GOT3 (cell line): ENCODE measurements around the gene C11orf97.
"Not testable (repeated sequence)": the region's sequence is repeated elsewhere in the genome, so short reads cannot be mapped to it uniquely, and the experiment has no call there.

ENCODE experiments used
- DNase-seq: peaks from one replicate; lab custom pipeline; 2025; ENCODE audit warnings: mixed read lengths; lab: John Stamatoyannopoulos, UW

The C11orf97 gene

DNA sequence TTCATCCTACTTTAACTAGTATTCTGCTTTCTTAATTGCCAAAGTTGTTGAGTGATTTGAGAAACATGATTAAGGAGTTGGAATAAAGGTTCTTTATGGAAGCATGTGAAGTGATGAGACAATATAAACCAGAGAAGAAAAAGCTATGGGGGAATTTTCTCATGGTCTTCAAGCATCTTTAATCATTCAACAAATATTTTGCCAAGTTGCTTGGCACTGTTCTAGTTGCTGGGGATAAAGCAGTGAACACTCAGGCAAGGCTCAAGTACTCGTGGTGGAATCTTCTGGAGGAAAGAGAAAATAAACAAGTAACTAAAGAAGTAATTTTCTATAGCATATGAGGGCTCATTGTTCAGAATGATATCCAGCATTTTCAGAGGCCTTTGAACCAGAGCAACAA lies 45.7 kb downstream of the C11orf97 start:
- DNase-seq, result no peak

DNA sequence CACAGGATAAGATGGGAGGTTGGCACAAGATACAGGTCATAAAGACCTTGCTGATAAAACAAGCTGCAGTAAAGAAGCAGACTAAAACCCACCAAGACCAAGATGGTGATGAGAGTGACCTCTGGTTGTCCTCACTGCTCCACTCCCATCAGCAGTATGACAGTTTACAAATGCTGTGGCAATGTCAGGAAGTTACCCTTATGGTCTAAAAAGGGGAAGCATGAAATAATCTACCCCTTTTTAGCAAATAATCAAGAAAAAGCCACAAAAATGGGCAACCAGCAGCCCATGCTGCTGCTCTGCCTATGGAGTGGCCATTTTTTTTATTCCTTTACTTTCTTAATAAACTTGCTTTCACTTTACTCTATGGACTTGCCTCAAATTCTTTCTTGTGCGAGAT lies 46.2 kb downstream of the C11orf97 start:
- no peak for DNase-seq

DNA sequence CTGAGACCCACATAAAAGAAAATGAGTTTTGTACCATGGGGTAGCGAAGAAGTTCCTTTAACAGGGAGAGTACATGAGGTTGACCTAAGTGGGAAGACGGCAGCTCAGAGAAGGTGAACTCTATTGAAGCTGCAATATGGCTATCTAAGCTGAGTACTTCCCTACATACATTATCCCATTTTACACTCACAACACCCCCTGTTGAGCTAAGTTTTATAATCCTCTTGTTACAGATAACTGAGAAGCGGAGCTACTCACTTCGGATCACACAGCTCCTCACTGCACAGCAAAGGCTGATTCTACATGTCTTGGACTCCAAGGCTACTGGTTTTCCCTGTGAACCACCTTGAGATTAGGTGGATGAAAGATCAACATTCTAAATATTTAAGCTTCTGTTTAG lies 46.7 kb downstream of the C11orf97 start:
- DNase-seq, result no peak

DNA sequence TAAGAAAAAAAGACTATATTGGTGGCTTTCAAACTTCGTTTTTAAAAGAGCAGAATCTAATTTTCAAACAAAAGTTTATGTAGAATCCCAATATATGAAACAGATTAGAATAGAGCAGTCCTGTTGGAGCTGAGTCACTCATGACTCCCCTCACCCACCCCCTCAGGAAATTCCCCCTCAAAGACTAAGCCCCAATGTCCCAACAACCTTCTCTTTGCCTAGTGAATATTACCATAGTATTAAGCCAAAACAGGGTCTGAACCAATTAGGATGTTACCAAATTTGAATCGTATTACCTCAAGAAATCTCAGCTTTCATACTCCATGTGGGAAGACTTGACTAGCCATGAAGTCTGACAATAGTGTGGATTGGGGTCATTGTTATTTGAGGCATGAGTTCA lies 47.1 kb downstream of the C11orf97 start:
- no peak for DNase-seq

DNA sequence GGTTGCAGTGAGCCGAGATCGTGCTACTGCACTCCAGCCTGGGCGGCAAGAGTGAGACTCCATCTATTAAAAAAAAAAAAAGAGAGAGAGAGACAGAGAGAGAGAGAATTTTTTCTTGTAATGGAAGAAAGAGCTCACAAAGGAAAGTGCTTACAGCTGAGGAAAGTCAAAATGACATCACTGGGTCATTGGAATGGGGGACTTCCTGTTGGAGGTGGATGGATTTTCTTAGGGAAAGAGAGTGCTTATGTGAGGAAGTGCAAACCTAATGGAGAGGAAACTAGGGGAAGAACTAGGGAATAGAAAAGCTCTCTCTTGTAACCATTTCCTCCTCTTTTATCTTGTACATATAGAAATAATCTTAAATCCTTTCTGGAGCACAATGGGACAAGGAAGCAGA lies 48.6 kb downstream of the C11orf97 start:
- DNase-seq, result no peak

DNA sequence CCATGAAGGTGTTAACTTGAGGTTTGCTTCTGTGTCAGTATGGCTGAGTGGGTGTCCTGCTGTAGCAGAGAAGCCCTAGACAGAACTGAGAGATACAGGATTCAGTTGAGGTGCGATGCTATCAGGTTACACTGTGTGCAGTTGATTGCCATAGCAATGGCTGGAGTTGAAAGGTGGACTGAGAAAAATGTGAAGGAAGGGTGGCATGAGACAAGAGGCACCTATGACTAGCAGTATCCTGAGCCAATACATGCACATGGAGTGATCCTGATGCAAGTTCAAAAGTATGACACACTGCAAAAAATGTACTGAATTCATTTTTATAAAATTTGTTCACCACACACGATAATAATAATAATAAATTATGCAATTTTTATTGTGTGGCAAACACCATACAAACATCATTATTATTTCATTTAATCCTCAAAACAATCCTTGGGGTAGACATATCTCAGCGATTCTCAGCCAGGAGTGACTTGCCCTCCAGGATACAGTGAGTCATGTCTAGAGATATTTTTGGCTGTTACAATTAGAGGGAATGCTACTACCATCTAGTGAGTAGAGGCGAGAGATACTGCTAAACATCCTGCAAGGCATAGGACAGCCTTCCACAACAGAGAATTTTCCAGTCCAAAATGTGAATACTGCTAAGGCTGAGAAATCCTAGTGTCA lies 51.1 kb downstream of the C11orf97 start:
- no peak for DNase-seq

DNA sequence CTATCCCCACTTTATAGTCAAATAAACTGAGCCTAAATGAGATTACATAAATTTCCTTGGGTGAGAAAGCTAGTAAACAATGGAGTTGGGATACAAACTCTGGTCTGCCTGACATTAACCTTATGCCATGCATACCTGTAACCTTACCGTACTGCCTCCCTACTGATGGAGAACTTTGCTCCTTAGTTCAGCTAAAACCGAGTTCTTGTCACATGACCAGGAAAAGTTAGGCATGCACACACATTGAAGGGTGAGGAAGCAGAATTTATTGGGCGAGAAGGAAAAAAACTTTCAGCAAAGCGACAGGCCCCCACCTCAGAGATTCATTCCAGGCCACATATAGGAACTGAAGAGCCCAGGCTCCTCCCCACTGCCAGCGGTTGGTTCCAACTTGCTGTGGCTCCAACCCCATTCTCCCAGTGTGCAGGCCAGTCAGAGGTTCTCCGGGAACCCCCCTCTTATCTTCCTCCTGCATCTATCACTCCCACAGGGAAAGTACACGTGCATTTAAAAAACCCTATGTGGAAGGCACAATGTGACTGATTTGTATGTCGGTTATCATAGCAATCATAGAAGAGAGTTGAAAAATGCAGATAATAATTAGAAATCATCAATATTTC lies 51.7 kb downstream of the C11orf97 start:
- DNase-seq, result no peak

DNA sequence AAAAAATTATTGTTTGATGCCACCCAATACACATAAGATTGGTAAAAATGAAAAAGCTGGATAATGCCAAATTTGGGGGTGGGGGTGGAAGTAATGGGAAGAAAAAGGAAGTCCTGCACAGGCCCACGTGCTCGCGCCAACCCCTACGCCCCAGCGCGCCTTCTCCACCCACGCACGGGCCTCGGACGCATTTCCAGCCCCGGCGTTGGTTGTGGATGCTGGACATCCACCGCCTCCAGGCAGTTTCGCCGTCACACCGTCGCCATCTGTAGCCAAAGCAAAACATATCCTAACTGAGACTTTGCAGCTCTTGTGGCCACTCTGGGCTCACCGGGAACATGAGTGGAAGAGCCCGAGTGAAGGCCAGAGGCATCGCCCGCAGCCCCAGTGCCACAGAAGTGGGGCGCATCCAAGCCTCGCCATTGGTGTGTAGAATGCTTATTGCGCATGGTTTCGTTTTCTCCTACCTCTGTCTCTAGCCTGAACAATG lies 55.0 kb downstream of the C11orf97 start, which contains the start of gene PIWIL4:
Gene PIWIL4, plus strand, starts transcription at position 188 of the 490 bp plus-strand sequence. Its CDS starts 151 bp downstream, at position 339.
- DNase-seq, result no peak

DNA sequence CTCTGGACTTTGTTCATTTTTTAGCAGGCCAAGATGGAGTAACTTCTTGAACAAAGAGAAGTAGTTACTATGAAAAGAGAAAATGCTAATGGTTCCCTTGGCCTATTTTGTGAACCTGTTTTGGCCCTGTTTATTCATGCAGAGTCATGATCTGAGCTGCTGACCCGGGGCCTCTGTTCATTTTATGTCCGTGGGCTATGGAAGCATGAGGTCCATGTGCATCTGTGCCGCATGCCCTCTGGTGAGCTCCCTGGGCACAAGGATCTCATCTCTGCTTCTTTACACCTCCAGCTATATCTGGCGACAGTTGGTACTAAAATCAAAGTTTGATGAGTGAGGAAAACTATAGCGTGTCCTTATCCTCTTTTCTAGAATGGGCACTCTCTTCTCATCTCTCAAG lies 55.9 kb downstream of the C11orf97 start:
- DNase-seq, result no peak

DNA sequence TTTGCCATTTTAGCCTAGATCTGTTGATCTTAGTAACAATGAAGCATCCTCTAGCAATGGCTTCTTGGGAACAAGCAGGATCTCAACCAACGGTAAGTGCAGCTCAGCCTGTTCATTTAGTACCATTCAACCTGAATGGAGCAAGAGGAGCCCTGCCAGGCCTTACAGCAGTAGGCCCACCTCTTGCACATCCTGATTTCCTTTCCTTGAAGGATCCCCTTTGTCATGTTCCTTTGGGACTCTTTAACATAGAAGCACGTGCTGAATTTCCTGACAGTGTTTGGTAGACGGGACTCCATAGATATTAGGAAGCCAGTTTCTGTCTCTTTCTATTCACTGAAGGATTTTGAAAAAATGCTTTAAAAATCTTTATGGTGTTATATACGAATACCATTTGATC lies 56.5 kb downstream of the C11orf97 start:
- no peak for DNase-seq

DNA sequence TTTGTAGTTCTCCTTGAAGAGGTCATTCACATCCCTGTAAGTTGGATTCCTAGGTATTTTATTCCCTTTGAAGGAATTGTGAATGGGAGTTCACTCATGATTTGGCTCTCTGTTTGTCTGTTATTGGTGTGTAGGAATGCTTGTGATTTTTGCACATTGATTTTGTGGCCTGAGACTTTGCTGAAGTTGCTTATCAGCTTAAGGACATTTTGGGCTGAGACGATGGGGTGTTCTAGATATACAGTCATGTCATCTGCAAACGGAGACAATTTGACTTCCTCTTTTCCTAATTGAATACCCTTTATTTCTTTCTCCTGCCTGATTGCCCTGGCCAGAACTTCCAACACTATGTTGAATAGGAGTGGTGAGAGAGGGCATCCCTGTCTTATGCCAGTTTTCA lies 60.7 kb downstream of the C11orf97 start:
- DNase-seq, result not testable (repeated sequence)

DNA sequence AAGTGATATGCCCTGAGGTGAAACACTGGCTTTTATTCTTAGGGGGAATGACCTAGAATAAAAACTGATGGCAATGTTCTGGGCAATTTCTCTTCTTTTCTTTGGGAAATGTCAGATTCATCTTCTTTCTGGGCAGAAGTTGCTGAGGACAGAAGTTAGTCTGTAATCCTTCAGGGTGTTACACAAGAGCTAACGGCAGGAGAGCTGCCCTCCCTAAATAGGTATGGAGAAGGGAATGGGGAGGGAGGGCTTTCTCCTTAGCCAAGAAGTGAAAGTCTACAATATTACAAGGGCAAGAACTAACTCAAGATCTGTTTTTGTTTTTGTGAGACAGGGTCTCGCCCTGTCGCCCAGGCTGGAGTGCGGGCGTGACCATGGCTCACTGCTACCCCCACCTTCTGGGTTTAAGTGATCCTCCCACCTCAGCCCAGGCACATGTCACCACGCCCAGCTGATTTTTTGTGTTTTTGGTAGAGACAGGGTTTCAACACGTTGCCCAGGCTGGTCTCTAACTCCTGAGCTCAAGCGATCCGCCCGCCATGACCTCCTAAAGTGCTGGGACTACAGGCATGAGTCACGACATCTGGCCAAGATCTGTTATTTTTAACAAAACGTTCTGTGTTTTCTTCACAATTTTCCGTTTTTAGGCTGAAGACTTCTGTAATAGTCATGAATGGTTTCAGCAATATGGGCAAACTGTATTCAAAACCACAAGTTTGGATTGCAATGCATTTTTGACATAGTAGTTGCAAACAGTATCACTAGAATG lies 62.1 kb downstream of the C11orf97 start:
- no peak for DNase-seq

DNA sequence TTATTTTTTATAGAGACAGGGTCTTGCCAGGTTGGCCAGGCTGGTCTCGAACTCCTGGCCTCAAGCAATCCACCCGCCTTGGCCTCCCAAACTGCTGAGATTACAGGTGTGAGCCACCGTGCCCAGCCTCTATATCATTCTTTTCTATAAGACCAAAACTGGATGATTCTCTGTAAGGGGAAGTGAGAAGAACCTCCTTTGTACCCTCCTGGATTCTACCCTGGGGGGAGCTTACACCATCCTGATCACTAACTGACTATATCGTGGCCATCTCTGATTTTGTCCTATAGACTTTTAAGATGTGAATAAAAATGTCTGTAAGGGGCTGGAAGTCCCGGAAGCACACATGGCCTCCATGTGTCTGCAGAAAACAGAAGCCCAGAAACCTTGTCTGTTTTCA lies 64.0 kb downstream of the C11orf97 start:
- DNase-seq, result no peak

DNA sequence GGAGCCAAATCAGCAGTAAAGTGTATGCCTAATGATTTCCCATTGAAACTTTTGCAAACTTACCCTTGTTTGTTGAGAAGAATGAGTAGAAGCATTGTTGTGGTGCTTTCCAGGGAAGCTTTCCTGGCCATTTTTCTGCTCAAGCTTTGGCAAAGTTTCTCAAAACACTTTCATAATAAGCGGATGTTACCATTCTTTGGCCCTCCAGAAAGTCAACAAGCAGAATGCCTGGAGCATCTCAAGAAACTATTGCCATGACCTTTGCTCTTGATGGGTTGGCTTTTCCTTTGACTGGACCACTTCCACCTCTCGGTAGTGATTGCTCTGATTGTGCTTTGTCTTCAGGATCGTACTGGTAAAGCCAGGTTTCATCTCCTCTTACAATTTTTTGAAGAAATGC lies 65.6 kb downstream of the C11orf97 start:
- no peak for DNase-seq
